Hindlimb muscle (tissue), 1 donor: ENCODE measurements around the gene OR13J1. TPM values are rescaled to one million over a fixed set of nuclear protein-coding genes. Genes with fewer than 3 reads are reported as not detected.

ENCODE experiments used
- DNase-seq: peaks from one replicate; pipeline ENCODE4 v3.0.0-alpha.2; 2013
- polyA plus RNA-seq: library from polyadenylated mRNA; unstranded; fragments of 120-200 nt; gene quantifications from one replicate; pipeline ENCODE4 v1.2.1, GENCODE V29; 2013; ENCODE audit not compliant: insufficient read length

OR13J1 gene
- polyA plus RNA-seq, 1 donor, result not detected

GRCh38 chr9:35829764-35830096 lies 40.5 kb downstream of the OR13J1 start:
- no peak for DNase-seq

GRCh38 chr9:35829084-35829763 lies 41.0 kb downstream of the OR13J1 start, which contains the start of gene TMEM8B:
Gene TMEM8B (plus strand): TSS chr9:35829228. CDS start chr9:35829448, 220 bp downstream.
- DNase-seq, result peak; percentile 96

GRCh38 chr9:35828716-35829083 lies 41.5 kb downstream of the OR13J1 start, which contains the start of gene FAM221B:
Gene FAM221B (minus strand): TSS chr9:35828732. CDS start chr9:35826161, 2,571 bp downstream.
- no peak for DNase-seq

GRCh38 chr9:35827486-35827885 lies 42.7 kb downstream of the OR13J1 start:
- DNase-seq, result no peak

GRCh38 chr9:35826071-35826701 lies 44.0 kb downstream of the OR13J1 start:
- peak; percentile 48 for DNase-seq

- DNase-seq, result no peak
These were observed 47.3 kb downstream of the OR13J1 start for GRCh38 chr9:35822926-35823325.

- DNase-seq, result no peak
These were observed 50.1 kb downstream of the OR13J1 start for GRCh38 chr9:35820076-35820475.

Other genes with a start within 250 kb of the OR13J1 start
- gene SIT1, start 219.5 kb downstream of the OR13J1 start, polyA plus RNA-seq, result not detected
- not detected for gene RMRP, start 212.4 kb downstream of the OR13J1 start, polyA plus RNA-seq
- 21.0 TPM for gene CCDC107, start 212.1 kb downstream of the OR13J1 start, polyA plus RNA-seq
- gene ARHGEF39, start 205.2 kb downstream of the OR13J1 start, polyA plus RNA-seq, result 5.6 TPM
- 0.50 TPM for gene CA9, start 196.5 kb downstream of the OR13J1 start, polyA plus RNA-seq
- gene TPM2, start 180.5 kb downstream of the OR13J1 start, polyA plus RNA-seq, result 10,018 TPM
- 117 TPM for gene TLN1, start 138.2 kb downstream of the OR13J1 start, polyA plus RNA-seq
- 25.6 TPM for gene CREB3, start 137.7 kb downstream of the OR13J1 start, polyA plus RNA-seq
- 62.5 TPM for gene GBA2, start 121.2 kb downstream of the OR13J1 start, polyA plus RNA-seq
- gene RGP1, start 121.1 kb downstream of the OR13J1 start, polyA plus RNA-seq, result 20.8 TPM
- gene MSMP, start 116.1 kb downstream of the OR13J1 start, polyA plus RNA-seq, result not detected
- gene NPR2, start 78.8 kb downstream of the OR13J1 start, polyA plus RNA-seq, result 20.4 TPM
- 1.7 TPM for gene SPAG8, start 58.1 kb downstream of the OR13J1 start, polyA plus RNA-seq
- gene HINT2, start 55.4 kb downstream of the OR13J1 start, polyA plus RNA-seq, result 30.4 TPM
- 0.35 TPM for gene FAM221B, start 41.7 kb downstream of the OR13J1 start, polyA plus RNA-seq
- gene TMEM8B, start 41.2 kb downstream of the OR13J1 start, polyA plus RNA-seq, result 26.9 TPM
- gene HRCT1, start 35.8 kb upstream of the OR13J1 start, polyA plus RNA-seq, result 0.83 TPM
- 2.3 TPM for gene SPAAR, start 39.1 kb upstream of the OR13J1 start, polyA plus RNA-seq
- gene OR2S2, start 87.8 kb upstream of the OR13J1 start, polyA plus RNA-seq, result not detected
- gene RECK, start 166.5 kb upstream of the OR13J1 start, polyA plus RNA-seq, result 19.0 TPM